ENCODE measurements around the gene UBXN11. TPM values are rescaled to one million over a fixed set of nuclear protein-coding genes. Genes with fewer than 3 reads are reported as not detected.

The UBXN11 gene
- polyA plus RNA-seq, 1 donor from 2014 or later = 18.5 TPM

- no peaks in the 10 kb centered on the region for H3K36me3 ChIP-seq (ENCODE audit: insufficient read depth, low read length)
- H3K79me2 ChIP-seq (replicated peaks; ENCODE audit: insufficient read depth, low read length) = no peaks in the 10 kb centered on the region
- no peak overlapping the region for H3K27ac ChIP-seq (ENCODE audit: low read length)
- H3K4me2 ChIP-seq (ENCODE audit: low read length) = no peak overlapping the region
- H3K9me2 ChIP-seq (ENCODE audit: insufficient read depth, low read length) = no peaks in the 10 kb centered on the region
- no peaks in the 10 kb centered on the region for H3K9me3 ChIP-seq (ENCODE audit: low read length)
- no peak overlapping the region for H3K4me3 ChIP-seq (ENCODE audit: low read length)
- no peak overlapping the region for H3K9ac ChIP-seq (ENCODE audit: low read length)
- H2AFZ ChIP-seq (ENCODE audit: low read depth, low read length) = no peak overlapping the region
- H3F3A ChIP-seq (ENCODE audit: insufficient read depth, low read length, poor library complexity, severe bottlenecking) = no peaks in the 10 kb centered on the region
- H3K27me3 ChIP-seq (ENCODE audit: insufficient read depth, low read depth, low read length) = no peaks in the 10 kb centered on the region
- no peaks in the 10 kb centered on the region for H4K20me1 ChIP-seq (ENCODE audit: insufficient read depth)
- TF ChIP-seq POLR2AphosphoS5 (IDR thresholded peaks at IDR 0.05) (no peak), RAD21 (conservative IDR thresholded peaks at IDR 0.05) (peak; percentile 85), SMC3 (conservative IDR thresholded peaks at IDR 0.05; ENCODE audit: poor library complexity) (peak; percentile 83), CTCF (IDR thresholded peaks at IDR 0.05; ENCODE audit: poor library complexity, severe bottlenecking) (peak; percentile 87)
Measured at GRCh38 chr1:26321315-26322041, 15.0 kb upstream of the UBXN11 start.

DNA sequence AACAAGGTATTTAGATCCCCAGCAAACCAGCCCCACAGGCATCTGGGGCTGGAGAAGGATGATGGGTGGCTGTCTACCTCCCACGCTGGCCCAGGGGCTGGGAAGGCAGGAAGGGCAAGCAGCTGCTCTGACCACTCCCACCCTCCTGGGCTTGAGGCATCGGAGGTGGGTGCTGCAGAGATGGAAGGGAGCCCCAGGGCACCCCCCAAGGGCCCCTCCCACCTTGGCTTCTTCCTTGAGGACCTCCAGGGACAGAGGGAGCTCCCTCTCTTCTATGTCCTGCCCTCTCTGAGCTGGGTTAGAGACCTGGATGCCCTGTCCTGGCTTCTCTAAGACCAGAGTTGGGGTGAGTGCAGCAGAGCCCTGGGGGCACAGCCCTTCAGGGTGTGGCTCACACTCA, 14.5 kb upstream of the UBXN11 start:
- Histone ChIP-seq H3K36me3 (ENCODE audit: insufficient read depth, low read length) (no peaks in the 10 kb centered on the region), H3K27ac (ENCODE audit: low read length) (no peak overlapping the region), H3K9me2 (ENCODE audit: insufficient read depth, low read length) (no peaks in the 10 kb centered on the region), H3K9me3 (ENCODE audit: low read length) (no peaks in the 10 kb centered on the region), H3K9ac (ENCODE audit: low read length) (no peak overlapping the region), H3K4me2 (ENCODE audit: low read length) (no peak overlapping the region), H3F3A (ENCODE audit: insufficient read depth, low read length, poor library complexity, severe bottlenecking) (no peaks in the 10 kb centered on the region), H3K79me2 (replicated peaks; ENCODE audit: insufficient read depth, low read length) (no peaks in the 10 kb centered on the region), H3K4me3 (ENCODE audit: low read length) (no peak overlapping the region), H3K27me3 (ENCODE audit: insufficient read depth, low read depth, low read length) (no peaks in the 10 kb centered on the region), H4K20me1 (ENCODE audit: insufficient read depth) (no peaks in the 10 kb centered on the region), H2AFZ (ENCODE audit: low read depth, low read length) (no peak overlapping the region)
- TF ChIP-seq EZH2 (IDR thresholded peaks at IDR 0.05; ENCODE audit: borderline replicate concordance, insufficient read depth, low read length, poor library complexity, severe bottlenecking) = no peak
- no peak for TF ChIP-seq TAF1 (IDR thresholded peaks at IDR 0.05; ENCODE audit: low read depth)
- no peak for TF ChIP-seq REST (IDR thresholded peaks at IDR 0.05; ENCODE audit: borderline replicate concordance)
- no peak for TF ChIP-seq SMC3 (conservative IDR thresholded peaks at IDR 0.05; ENCODE audit: poor library complexity)
- no peak for TF ChIP-seq EP300 (conservative IDR thresholded peaks at IDR 0.05; ENCODE audit: poor library complexity, severe bottlenecking)
- TF ChIP-seq POLR2AphosphoS5 (IDR thresholded peaks at IDR 0.05) = no peak
- TF ChIP-seq MXI1 (conservative IDR thresholded peaks at IDR 0.05; ENCODE audit: poor library complexity, severe bottlenecking) = no peak
- no peak for TF ChIP-seq CTCF (IDR thresholded peaks at IDR 0.05; ENCODE audit: poor library complexity, severe bottlenecking)
- no peak for TF ChIP-seq RAD21 (conservative IDR thresholded peaks at IDR 0.05)

All from neural cell (in vitro differentiated cells).